Ishikawa (cell line): ENCODE data around the gene REV1.

Source experiments
- CEBPB ChIP-seq: IDR thresholded peaks from 2 replicates; pipeline ENCODE4 v1.6.1; 2012
- CREB1 ChIP-seq: IDR thresholded peaks from 2 replicates; pipeline ENCODE4 v1.6.1; 2012; ENCODE audit warnings: low read depth
- EGR1 ChIP-seq: IDR thresholded peaks from 2 replicates; pipeline ENCODE4 v1.6.1; 2012
- EP300 ChIP-seq: IDR thresholded peaks from 2 replicates; pipeline ENCODE4 v1.6.1; 2012; ENCODE audit warnings: borderline replicate concordance
- FOXM1 ChIP-seq: IDR thresholded peaks from 2 replicates; pipeline ENCODE4 v1.6.1; 2012; ENCODE audit warnings: low read depth, borderline replicate concordance
- MAX ChIP-seq: IDR thresholded peaks from 2 replicates; pipeline ENCODE4 v1.6.1; 2012
- NFIC ChIP-seq: IDR thresholded peaks from 2 replicates; pipeline ENCODE4 v1.6.1; 2012
- RAD21 ChIP-seq: IDR thresholded peaks from 2 replicates; pipeline ENCODE4 v1.6.1; 2012; ENCODE audit warnings: low read depth
- REST ChIP-seq: IDR thresholded peaks from 2 replicates; pipeline ENCODE4 v1.6.1; 2012; ENCODE audit warnings: low read depth, mild to moderate bottlenecking
- TAF1 ChIP-seq: IDR thresholded peaks from 2 replicates; pipeline ENCODE4 v1.6.1; 2012; ENCODE audit warnings: low read depth, mild to moderate bottlenecking
- TCF12 ChIP-seq: IDR thresholded peaks from 2 replicates; pipeline ENCODE4 v1.6.1; 2012; ENCODE audit warnings: low read depth
- TEAD4 ChIP-seq: IDR thresholded peaks from 2 replicates; pipeline ENCODE4 v1.6.1; 2012
- USF1 ChIP-seq: IDR thresholded peaks from 2 replicates; pipeline ENCODE4 v1.6.1; 2012
- YY1 ChIP-seq: IDR thresholded peaks from 2 replicates; pipeline ENCODE4 v1.6.1; 2012; ENCODE audit warnings: low read depth
- ZBTB7A ChIP-seq: IDR thresholded peaks from 2 replicates; pipeline ENCODE4 v1.6.1; 2012; ENCODE audit warnings: low read depth

REV1 gene

GRCh38 chr2:99420751-99421299 is 69.0 kb downstream of the REV1 start:
- no peak for TF ChIP-seq REST
- no peak for TF ChIP-seq YY1
- TF ChIP-seq NFIC = no peak
- TF ChIP-seq TEAD4 = no peak
- no peak for TF ChIP-seq EP300
- no peak for TF ChIP-seq MAX
- no peak for TF ChIP-seq TCF12

GRCh38 chr2:99420031-99420430 is 69.8 kb downstream of the REV1 start:
- no peak for TF ChIP-seq USF1
- peak; percentile 46 for TF ChIP-seq TEAD4
- TF ChIP-seq TAF1 = no peak
- TF ChIP-seq EP300 = no peak

- TF ChIP-seq TCF12 = no peak
- TF ChIP-seq TEAD4 = no peak
- TF ChIP-seq TAF1 = no peak
- TF ChIP-seq USF1 = no peak
- no peak for TF ChIP-seq MAX
- no peak for TF ChIP-seq CEBPB
- TF ChIP-seq YY1 = no peak
- no peak for TF ChIP-seq CREB1
- no peak for TF ChIP-seq RAD21
- TF ChIP-seq ZBTB7A = no peak
- TF ChIP-seq NFIC = no peak
- TF ChIP-seq REST = no peak
- TF ChIP-seq FOXM1 = no peak
Measured at GRCh38 chr2:99417396-99417795, 72.4 kb downstream of the REV1 start.

GRCh38 chr2:99414566-99414965 is 75.3 kb downstream of the REV1 start:
- TF ChIP-seq YY1 = no peak
- TF ChIP-seq EGR1 = no peak
- TF ChIP-seq MAX = no peak
- TF ChIP-seq EP300 = no peak
- TF ChIP-seq TEAD4 = no peak
- no peak for TF ChIP-seq NFIC
- TF ChIP-seq RAD21 = no peak
- no peak for TF ChIP-seq CREB1
- no peak for TF ChIP-seq CEBPB
- no peak for TF ChIP-seq REST
- TF ChIP-seq ZBTB7A = no peak
- no peak for TF ChIP-seq TAF1
- no peak for TF ChIP-seq TCF12
- no peak for TF ChIP-seq USF1
- TF ChIP-seq FOXM1 = no peak
